MM.1S (cell line): ENCODE results near the gene FCGR1A.
"Not testable (repeated sequence)": the region's sequence is repeated elsewhere in the genome, so short reads cannot be mapped to it uniquely, and the experiment has no call there.

Source experiments
- EZH2 ChIP-seq: fragments of 300-600 bp; sonication (generic); optimal IDR thresholded peaks from 2 replicates; pipeline ENCODE3; 2017; ENCODE audit warnings: low read depth, mild to moderate bottlenecking, antibody characterized with exemption, low read length, mixed read lengths
- TF ChIP-seq, protein P1 (sequence below): fragments of 300-600 bp; sonication (generic); IDR thresholded peaks from 2 replicates; pipeline ENCODE4 v1.5.1; 2016; ENCODE audit warnings: antibody characterized with exemption, low read length, mixed read lengths

DNA sequence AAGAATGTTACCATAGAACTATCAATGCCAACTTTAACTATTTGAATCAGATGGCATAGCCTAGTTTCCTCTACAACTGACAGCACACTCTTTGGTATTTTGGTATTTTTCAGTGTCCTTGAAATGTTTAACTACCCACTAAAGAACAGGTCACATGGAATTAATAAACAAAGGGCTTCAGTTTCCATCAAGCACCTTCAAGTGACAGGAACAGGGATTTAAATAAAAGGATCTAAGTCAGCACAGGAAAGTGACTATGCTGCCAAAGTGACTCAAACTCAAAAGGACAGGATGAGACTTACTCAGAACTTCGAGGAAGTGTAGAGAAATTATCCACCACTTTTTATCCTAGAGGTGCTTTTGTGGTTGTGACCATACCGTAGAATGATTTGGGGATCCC lies 20.2 kb upstream of the FCGR1A start:
- TF ChIP-seq, protein P1, sequence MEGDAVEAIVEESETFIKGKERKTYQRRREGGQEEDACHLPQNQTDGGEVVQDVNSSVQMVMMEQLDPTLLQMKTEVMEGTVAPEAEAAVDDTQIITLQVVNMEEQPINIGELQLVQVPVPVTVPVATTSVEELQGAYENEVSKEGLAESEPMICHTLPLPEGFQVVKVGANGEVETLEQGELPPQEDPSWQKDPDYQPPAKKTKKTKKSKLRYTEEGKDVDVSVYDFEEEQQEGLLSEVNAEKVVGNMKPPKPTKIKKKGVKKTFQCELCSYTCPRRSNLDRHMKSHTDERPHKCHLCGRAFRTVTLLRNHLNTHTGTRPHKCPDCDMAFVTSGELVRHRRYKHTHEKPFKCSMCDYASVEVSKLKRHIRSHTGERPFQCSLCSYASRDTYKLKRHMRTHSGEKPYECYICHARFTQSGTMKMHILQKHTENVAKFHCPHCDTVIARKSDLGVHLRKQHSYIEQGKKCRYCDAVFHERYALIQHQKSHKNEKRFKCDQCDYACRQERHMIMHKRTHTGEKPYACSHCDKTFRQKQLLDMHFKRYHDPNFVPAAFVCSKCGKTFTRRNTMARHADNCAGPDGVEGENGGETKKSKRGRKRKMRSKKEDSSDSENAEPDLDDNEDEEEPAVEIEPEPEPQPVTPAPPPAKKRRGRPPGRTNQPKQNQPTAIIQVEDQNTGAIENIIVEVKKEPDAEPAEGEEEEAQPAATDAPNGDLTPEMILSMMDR = not testable (repeated sequence)
- TF ChIP-seq EZH2 = not testable (repeated sequence)
